Osteocyte (in vitro differentiated cells): ENCODE results near the gene ANKRD49. TPM values are rescaled to one million over a fixed set of nuclear protein-coding genes. Genes with fewer than 3 reads are reported as not detected.
A peak's percentile ranks its signal among the peaks of the same experiment; 100 is the strongest.

Source experiments
- DNase-seq: peaks from one replicate; pipeline ENCODE4 v3.0.0; 2021; ENCODE audit warnings: mixed read lengths; ENCODE audit not compliant: unreplicated experiment; ENCODE audit errors: extremely low spot score
- H3K27ac Mint-ChIP-seq: one replicate; pipeline ENCODE4 v1.8.0; 2021; ENCODE audit warnings: mild to moderate bottlenecking, mixed read lengths; ENCODE audit not compliant: unreplicated experiment
- H3K27me3 Mint-ChIP-seq: one replicate; pipeline ENCODE4 v1.8.0; 2021; ENCODE audit warnings: mixed read lengths; ENCODE audit not compliant: unreplicated experiment
- H3K36me3 Mint-ChIP-seq: one replicate; pipeline ENCODE4 v1.8.0; 2021; ENCODE audit warnings: mixed read lengths; ENCODE audit not compliant: unreplicated experiment
- H3K4me1 Mint-ChIP-seq: one replicate; pipeline ENCODE4 v1.8.0; 2021; ENCODE audit warnings: mixed read lengths; ENCODE audit not compliant: unreplicated experiment
- H3K4me3 Mint-ChIP-seq: one replicate; pipeline ENCODE4 v1.8.0; 2021; ENCODE audit warnings: mild to moderate bottlenecking, moderate library complexity, mixed read lengths; ENCODE audit not compliant: unreplicated experiment
- H3K9me3 Mint-ChIP-seq: one replicate; pipeline ENCODE4 v1.8.0; 2021; ENCODE audit warnings: mixed read lengths; ENCODE audit not compliant: unreplicated experiment
- total RNA-seq: library from RNA; stranded (reverse); gene quantifications from 2 replicates; pipeline ENCODE4 v1.2.1, GENCODE V29; 2021
- TF ChIP-seq, protein P1 (sequence below): fragments of 200-600 bp; sonication (generic); IDR thresholded peaks from 2 replicates; pipeline ENCODE4 v1.5.0; 2021; ENCODE audit warnings: antibody characterized with exemption, mild to moderate bottlenecking, moderate library complexity

The ANKRD49 gene
- total RNA-seq, 1 donor from 2014 or later, result 11.3 TPM

DNA sequence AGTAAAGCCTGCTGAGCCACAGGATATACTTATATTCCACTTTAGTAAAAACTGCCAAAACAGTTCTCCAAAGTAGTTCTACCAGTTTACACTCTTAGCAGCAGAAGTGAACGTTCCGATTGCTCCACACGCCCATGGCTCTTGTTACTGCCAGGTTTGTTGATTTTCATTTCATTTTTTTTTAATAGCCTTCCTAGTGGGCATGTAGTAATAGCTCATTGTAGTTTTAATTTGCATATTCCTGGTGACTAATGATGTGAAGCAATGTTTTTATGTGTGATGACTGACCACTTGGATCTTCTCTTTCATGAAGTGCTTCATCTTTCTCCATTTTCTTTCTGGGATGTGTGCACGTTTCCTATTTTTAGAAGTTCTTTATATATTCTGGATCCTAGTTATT, 13.7 kb downstream of the ANKRD49 start:
- Mint-ChIP-seq H3K27me3 (peaks cover 31% of the 10 kb centered on the region), H3K36me3 (no peaks in the 10 kb centered on the region), H3K4me1 (peaks cover 6% of the 10 kb centered on the region), H3K9me3 (no peaks in the 10 kb centered on the region), H3K27ac (no peak overlapping the region), H3K4me3 (no peak overlapping the region)
- TF ChIP-seq, protein P1, sequence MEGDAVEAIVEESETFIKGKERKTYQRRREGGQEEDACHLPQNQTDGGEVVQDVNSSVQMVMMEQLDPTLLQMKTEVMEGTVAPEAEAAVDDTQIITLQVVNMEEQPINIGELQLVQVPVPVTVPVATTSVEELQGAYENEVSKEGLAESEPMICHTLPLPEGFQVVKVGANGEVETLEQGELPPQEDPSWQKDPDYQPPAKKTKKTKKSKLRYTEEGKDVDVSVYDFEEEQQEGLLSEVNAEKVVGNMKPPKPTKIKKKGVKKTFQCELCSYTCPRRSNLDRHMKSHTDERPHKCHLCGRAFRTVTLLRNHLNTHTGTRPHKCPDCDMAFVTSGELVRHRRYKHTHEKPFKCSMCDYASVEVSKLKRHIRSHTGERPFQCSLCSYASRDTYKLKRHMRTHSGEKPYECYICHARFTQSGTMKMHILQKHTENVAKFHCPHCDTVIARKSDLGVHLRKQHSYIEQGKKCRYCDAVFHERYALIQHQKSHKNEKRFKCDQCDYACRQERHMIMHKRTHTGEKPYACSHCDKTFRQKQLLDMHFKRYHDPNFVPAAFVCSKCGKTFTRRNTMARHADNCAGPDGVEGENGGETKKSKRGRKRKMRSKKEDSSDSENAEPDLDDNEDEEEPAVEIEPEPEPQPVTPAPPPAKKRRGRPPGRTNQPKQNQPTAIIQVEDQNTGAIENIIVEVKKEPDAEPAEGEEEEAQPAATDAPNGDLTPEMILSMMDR, result no peak
- no peak for DNase-seq

DNA sequence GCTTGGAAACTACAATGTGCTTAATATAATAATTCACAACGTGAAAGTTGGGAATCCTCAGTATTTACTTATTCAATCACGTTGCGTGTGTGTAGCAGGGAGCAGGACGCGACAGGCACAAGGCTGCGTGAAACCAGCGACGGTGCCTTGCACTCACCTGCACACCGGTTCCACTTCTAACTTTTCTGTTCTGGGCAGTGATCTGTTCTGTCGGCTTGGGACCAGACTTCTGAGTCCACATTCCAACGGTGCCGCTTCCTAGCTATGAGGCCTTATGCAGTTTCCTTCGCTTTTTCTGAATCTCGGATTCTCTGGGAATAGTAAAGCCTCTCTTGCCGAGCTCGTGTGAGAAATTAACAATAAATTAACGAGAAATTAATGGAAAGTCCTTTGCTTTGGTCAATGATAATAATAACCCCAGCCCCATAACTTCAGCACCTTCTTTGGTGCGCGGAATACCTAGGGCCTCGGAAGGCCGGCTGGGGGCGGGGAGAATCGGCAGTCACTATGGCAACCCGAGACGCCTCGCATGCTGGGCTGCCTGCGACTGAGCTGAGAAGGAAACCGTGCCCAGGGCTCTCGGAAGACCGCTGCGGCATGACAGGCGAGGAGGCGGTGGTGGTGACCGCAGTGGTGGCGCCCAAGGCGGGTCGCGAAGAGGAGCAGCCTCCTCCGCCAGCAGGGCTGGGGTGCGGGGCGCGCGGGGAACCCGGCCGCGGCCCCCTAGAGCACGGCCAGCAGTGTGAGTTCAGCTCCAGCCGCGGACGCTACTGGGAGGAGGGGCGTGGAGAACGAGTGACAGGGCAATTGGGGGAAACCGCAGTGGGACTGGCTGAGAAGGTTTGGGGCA, 18.4 kb downstream of the ANKRD49 start, which contains the start of gene C11orf97:
Gene C11orf97, plus strand, starts transcription at position 530 of the 850 bp plus-strand sequence. Its CDS starts 68 bp downstream, at position 598.
- Mint-ChIP-seq H3K4me3 (peak within 1 kb of the TSS; percentile 81), H3K36me3 (no peaks in the 10 kb centered on the region), H3K4me1 (peaks cover 10% of the 10 kb centered on the region), H3K27ac (no peak within 1 kb of the TSS), H3K27me3 (peaks cover 46% of the 10 kb centered on the region), H3K9me3 (no peaks in the 10 kb centered on the region)
- DNase-seq, result peak; percentile 87
- TF ChIP-seq, protein P1, result no peak

DNA sequence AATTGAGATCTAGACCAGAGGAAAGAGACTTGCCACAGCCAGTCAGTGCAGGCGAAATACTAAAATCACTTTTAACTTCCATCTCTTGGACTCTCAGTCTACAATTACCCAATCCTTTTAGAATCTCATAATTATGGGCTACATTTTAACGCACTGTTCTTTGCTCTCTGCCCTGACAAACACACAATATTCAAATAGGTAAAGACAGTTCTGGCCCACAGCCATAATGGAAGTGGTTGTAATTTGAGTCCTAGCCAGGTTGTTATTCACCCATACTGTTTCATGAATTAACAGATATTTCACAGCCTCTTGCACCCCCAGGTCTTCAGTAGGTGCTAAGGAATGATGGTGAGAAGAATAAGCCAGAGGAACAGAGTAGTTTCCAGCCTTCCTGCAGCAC, 19.3 kb downstream of the ANKRD49 start:
- peaks cover 42% of the 10 kb centered on the region for H3K27me3 Mint-ChIP-seq
- peak overlapping the region; percentile 18 for H3K4me3 Mint-ChIP-seq
- peaks cover 10% of the 10 kb centered on the region for H3K4me1 Mint-ChIP-seq

DNA sequence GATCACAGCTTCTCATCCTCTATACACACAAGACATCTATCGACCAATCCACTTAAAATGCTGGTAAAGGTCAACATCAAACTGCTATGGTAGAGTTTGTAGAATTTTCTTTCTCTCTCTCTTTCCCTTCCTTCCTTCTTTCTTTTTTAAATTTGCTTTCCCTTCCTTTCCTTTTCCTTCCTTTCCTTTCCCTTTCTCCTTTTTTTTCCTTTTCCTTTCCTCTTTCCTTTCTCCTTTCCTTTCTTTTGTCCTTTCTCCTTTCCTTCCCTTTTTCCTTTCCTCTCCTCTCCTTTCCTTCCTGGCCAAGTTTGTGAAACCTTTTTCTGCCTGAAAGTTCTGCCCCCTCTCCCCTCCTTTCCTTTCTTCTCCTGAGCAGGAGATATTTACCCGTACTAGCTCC, 21.6 kb downstream of the ANKRD49 start:
- Mint-ChIP-seq H3K4me1 (peaks cover 10% of the 10 kb centered on the region), H3K9me3 (no peaks in the 10 kb centered on the region), H3K27me3 (peaks cover 31% of the 10 kb centered on the region), H3K27ac (no peak overlapping the region), H3K4me3 (no peak overlapping the region), H3K36me3 (no peaks in the 10 kb centered on the region)
- TF ChIP-seq, protein P1, result no peak
- DNase-seq, result no peak

More for the DNA sequence above, 19.3 kb downstream of the ANKRD49 start:
- TF ChIP-seq, protein P1, result no peak
- H3K36me3 Mint-ChIP-seq, result no peaks in the 10 kb centered on the region
- no peak for DNase-seq
- no peak overlapping the region for H3K27ac Mint-ChIP-seq
- no peaks in the 10 kb centered on the region for H3K9me3 Mint-ChIP-seq

DNA sequence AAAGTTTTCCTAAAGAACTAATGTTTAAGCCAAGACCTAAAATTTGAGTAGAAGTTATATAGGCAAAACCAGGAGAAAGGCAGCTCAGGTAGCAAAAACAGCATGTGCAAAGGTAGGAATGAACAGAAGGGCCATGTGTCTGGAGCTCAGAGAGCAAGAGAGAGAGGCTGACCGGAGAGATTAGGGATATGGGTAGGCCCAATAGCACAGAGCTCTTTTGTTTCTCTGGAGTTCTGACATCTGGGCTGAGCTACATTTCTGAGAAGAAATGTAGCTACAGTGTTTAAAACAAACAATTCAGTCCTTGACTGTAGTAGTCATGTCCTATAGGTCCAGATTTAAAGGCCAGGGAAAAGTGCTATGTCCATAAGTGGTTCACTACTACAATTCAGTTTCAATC, 22.9 kb downstream of the ANKRD49 start:
- H3K27me3 Mint-ChIP-seq, result peaks cover 25% of the 10 kb centered on the region
- no peak overlapping the region for H3K27ac Mint-ChIP-seq
- H3K4me3 Mint-ChIP-seq, result no peak overlapping the region
- TF ChIP-seq, protein P1, result no peak
- no peak for DNase-seq
- H3K4me1 Mint-ChIP-seq, result peaks cover 10% of the 10 kb centered on the region
- no peaks in the 10 kb centered on the region for H3K9me3 Mint-ChIP-seq
- H3K36me3 Mint-ChIP-seq, result no peaks in the 10 kb centered on the region
